HL-60/S4 treated with phorbol 12-myristate 13-acetate at 8.2 ng/mL for 4 days and 3 days (cell line): ENCODE measurements around the gene NBPF26.
"Not testable (repeated sequence)": the region's sequence is repeated elsewhere in the genome, so short reads cannot be mapped to it uniquely, and the experiment has no call there.

Experiments
- in situ Hi-C: fragments of 300-500 bp; cut with MboI; formaldehyde crosslinking; loops from 2 replicates; pipeline ENCODE4 v1.15.0; 2022; ENCODE audit warnings: low sequenced_read_pairs

Gene NBPF26

DNA sequence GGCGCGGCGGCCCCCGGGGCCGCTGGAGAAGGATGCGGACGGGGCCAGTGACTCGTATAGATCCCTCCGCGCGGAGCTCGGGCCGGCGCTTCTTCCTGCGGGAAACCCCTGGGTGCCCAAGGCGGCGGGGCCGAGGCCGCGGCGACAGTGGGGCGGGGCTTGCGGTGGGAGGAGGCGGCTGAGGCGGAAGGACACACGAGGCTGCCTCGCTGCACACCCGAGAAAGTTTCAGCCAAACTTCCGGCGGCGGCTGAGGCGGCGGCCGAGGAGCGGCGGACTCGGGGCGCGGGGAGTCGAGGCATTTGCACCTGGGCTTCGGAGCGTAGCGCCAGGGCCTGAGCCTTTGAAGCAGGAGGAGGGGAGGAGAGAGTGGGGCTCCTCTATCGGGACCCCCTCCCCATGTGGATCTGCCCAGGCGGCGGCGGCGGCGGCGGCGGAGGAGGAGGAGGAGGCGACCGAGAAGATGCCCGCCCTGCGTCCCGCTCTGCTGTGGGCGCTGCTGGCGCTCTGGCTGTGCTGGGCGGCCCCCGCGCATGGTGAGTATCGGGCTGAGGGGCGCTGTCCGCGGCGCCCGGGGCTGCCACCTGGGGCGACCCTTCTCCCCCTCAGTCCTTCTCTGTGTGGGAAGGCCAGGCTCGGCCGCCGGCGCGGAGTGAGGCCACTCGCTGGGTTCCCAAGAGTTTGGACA is at the start of gene NBPF26:
TSS of gene NBPF26 (plus strand) at position 231 of the 688 bp plus-strand sequence.
- in situ Hi-C loops: not testable (repeated sequence)

DNA sequence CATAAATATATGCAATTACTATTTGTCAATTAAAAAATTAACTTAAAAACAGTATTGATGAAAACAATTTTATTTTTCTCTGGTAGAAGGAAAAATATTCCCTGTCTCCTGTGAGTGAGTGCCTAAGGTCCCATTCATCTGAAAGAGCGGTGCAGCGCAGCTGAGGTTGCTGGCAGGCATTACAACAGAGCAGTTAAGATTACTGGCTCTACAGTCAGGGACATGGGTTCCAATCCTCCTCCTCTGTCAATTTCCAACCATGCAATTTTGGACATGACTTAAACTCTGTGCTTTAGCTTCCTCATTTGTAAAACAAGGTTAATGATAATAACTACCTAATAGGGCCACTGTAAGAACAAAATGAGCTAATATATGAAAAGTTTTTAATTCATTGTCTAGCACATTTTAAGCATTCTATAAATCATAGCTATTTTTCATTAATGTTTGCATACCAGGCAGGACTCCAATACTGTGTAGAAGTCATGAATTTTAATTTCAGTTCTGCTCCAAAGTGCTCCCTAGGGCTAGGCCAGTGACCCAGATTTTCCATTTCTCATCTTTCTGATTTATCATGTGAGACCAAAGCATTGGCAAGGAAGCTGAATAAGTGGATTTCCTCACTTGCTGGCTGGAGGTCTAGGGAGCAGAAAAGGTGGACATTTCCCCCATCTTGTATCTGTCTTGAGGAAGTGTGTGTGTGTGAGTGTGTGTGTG is 43.5 kb upstream of the NBPF26 start:
- in situ Hi-C loops: not testable (repeated sequence)

DNA sequence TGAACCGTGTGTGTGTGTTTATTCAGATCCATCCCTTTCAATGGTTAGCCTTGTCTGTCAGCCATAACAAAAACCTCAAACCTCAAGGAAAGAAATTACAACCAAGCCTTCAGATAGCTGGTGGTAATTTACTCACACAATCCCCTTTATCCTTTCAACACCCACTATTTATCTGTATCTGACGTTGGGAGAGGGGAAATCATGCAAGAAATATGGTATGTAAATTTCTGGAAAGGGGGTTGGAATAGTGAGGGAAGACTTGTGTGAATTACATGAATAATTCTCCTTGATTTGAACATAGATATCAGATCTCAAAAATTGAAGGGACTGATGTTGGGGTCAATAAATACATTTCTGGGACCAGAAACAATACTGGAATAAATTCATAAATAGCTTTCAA is 42.8 kb upstream of the NBPF26 start:
- in situ Hi-C loops: not testable (repeated sequence)

DNA sequence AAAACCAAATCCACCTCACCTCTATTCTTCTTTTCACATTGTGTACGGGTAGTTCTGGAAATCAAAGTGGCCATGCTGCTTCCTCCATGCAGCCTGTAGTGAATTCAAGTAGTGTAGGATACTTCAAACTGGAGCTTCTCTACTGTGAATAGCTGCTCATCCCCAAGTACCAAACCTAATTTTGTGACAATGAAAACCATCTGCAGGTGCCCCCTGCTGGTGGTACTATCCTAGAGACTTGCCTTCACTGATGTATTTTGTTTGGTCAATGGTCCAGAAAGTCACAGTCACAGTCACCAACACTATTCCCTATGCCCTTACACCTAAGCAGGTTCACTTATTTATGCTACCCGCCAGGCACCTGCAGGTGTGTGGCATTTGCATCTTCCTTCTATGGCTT is 39.3 kb upstream of the NBPF26 start:
- in situ Hi-C loops: not testable (repeated sequence)

DNA sequence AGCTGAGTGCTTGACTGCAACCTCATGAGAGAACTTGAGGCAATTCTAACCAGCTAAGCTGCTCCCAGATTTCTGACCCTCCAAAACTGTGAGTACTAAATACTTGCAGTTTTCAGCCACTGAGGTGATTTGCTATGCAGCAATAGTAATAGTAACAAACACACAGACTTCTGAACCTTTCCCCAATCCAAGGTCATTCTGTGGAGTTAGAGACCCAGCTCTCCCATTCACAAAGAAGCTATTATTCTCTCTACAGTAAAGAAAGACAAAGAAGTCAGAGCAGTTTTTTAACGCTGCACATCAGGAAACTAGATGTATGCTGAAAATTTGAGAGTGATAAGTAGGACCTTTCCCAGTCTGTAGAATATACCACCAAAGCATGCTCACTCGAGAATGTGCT is 38.1 kb upstream of the NBPF26 start:
- in situ Hi-C loops: not testable (repeated sequence)

DNA sequence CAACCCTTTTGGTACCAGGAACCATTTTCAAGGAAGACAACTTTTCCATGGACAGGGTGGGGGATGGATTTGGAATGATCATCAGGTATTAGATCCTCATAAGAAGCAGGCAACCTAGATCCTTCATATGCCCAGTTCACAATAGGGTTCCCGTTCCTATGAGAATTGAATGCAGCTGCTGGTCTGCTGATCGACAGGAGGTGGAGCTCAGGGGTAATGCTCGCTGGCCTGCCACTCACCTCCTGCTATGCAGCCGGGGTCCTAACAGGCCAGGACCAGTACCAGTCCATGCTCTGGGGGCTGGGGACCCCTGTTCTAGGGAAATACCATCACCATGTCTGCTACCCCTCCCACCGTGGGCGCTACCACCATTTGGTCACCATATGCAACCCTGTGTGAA is 36.5 kb upstream of the NBPF26 start:
- in situ Hi-C loops: not testable (repeated sequence)

DNA sequence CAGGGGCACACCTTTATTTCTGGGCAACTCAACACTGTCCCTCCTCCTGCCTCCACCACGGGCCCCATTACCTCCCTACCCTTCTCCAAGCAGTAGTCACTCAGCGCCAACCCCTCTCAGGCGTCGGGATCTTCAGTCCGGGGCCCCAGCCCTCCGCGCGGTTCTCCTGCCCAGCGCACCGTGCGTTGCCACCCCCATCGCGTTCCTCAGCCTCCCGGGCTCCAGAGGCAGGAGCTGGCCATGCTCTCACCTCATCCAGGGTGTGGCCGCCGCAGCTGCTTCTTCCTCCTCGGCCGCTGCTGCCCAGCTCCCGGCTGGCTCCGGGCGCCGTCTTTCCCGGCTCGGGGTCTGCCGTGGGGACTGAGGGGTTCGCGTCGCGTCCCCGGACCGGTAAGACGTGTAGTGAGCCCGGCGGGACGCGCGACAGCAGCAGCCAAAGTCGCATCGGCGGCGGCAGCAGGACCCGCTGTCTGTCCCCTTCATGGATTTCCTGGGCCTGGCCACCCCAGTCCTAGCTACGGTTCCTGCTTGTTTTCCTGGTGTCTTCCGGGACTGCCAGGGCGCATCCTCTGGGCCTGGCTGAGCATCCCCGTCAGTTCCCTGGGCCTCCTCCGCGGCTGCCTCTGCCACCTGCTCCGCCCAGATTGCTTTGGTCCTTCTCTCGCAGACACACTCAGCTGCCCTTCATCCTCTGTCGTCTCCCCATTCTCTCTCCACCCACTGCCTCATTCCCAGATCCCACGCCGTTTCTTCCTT is 22.8 kb upstream of the NBPF26 start:
- in situ Hi-C loops: not testable (repeated sequence)

DNA sequence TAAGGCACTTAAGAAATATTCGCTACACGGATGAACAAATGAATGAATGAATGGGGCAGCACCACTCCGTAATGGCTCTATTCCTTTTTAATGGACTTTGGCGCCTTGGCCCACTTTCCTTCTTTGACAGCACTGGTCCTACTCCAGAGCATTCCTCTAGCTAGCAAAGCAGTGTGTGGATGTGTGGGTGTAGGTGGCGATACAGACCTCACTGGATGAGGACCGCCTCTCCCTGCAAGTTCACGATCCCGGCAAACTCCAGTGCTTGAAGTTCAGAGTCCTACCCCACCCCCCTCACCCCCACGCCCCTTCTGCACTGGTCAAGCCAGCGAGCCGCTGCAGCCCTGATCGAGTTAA is 409 bp upstream of the NBPF26 start:
- in situ Hi-C loops: not testable (repeated sequence)

DNA sequence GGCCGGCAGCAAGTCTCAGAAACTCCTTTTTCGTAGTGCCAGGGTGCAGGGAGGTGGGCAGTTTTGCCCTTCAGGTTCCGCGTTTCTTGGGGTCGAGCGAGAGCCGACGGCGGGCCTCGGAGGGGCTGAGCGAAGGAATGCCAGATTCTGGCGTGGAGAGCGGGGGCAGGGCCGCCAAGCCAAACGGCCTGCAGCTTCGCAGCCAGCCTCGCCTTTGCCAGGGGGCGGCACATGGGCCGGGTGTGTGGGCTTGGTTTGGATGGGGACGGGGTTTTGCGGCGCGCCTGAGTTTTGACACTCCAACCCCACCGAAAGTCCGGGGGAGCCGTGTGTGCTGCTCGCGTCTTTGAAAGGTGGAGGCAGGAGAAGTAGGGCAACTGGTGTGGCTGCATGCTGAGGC is 762 bp downstream of the NBPF26 start:
- in situ Hi-C loops: not testable (repeated sequence)

DNA sequence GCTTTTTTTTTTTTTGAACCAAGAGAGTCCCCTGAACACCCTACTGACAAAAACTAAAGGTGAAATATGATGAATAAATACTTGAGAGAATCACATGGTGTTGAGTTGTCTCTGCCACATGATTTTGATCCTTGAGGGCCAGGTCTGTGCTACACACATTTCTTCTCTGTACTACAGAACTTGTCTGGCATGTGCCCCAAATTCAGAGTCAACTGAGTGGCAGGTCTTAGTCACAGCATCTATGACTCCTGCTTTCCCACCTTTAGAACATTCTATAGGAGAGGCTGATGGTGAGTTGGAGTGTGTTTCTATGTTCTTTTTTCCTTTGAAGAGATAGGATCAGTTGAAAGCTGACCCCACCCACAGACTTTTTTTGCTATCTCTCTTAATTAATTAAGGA is 5.1 kb downstream of the NBPF26 start:
- in situ Hi-C loops: not testable (repeated sequence)

DNA sequence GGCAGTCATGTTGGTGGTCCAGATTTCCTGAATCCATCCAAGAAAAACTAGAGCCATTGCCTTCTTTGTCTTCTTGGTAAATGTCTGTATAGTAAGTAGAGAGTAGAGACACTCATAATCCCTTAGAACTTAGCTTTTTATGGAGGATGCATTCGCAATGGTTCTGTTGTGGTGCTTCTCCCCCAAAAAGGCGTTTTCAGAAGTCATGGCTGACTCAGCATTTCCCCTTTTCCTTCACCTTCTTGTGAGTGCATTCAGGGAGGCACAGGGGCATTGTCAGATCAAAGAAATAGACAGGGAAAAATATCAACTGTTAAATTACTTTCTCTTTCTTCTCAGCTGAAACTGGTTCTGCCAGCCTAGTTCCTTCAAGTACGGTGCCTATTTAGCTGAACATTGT is 45.3 kb downstream of the NBPF26 start:
- in situ Hi-C loops: not testable (repeated sequence)

DNA sequence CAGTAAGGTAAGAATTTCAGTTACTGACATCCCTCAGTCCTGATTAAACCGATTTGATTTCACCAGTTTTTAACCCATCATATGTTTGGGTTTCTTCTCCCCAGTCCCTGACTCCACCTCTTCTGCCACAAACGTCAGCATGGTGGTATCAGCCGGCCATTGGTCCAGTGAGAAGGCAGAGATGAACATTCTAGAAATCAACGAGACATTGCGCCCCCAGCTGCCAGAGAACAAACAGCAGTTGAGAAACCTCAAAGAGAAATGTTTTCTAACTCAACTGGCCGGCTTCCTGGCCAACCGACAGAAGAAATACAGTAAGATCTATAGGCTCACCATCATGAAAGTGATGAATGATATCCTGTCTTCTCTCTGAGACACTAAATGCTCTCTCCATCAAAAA is 81.7 kb downstream of the NBPF26 start:
- in situ Hi-C loops: not testable (repeated sequence)

DNA sequence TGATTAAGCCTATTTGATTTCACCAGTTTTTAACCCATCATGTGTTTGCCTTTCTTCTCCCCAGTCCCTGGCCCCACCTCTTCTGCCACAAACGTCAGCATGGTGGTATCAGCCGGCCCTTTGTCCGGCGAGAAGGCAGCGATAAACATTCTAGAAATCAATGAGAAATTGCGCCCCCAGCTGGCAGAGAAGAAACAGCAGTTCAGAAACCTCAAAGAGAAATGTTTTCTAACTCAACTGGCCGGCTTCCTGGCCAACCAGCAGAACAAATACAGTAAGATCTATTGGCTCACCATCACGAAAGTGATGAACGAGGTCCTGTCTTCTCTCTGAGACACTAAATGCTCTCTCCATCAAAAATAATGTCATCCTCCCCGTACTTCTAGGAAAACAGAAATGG is 88.1 kb downstream of the NBPF26 start:
- in situ Hi-C loops: not testable (repeated sequence)

DNA sequence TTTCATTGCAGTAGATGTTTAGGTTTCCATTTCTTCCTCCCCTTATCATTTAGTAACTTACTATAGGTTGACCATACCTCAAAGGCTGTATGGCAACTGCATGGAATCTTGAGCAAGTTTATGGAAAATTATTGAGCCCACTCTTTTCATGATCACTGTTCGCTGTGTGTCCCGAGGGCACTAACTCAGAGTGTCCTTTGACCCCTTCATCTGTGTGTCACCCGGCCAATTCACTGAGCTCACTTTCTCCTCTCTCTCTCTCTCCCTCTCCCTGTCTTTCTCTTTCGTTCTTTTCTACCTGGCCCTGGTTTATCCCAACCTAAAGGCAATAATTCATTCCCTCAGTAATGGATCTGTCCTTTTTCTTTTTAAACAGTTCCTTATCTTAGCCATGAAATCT is 101.3 kb downstream of the NBPF26 start:
- in situ Hi-C loops: not testable (repeated sequence)

DNA sequence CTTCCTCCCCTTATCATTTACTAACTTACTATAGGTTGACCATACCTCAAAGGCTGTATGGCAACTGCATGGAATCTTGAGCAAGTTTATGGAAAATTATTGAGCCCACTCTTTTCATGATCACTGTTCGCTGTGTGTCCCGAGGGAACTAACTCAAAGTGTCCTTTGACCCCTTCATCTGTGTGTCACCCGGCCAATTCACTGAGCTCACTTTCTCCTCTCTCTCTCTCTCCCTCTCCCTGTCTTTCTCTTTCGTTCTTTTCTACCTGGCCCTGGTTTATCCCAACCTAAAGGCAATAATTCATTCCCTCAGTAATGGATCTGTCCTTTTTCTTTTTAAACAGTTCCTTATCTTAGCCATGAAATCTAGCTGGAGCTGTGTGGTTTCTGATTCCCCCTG is 102.9 kb downstream of the NBPF26 start:
- in situ Hi-C loops: not testable (repeated sequence)

DNA sequence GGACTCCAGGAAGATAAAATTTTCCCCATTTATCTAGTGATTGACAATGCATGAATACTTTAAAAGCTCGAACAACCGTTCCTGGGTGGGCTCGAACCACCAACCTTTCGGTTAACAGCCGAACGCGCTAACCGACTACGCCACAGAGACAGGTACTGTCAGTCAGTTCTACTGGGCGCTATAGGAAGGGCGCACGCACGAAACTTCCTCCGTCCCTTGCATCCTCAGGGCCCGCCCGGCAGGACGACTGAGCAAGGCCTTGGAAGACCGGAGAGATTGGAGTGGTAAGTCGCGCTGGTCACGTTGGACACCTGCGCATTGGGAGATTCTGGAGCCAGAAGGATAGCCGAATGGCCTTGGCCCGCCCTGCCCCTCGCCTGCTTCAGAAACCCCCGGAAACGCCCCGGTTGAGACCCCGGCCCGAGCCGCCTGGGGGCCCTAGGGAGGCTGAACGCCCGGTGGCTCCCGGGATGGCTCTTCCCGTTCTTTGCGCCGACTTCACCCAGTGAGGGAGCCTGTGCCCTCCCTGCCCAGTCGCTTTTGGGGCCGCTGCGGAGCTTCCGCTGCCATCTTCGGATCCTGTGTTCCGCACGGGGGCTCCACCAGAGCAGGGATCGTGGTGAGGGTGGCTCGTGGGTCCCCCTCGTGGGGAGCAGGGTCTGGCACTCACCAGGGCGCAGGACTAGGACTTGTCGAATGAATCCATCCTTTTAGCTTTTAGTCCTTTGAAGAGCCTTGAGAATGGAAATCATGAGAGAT is 120.6 kb downstream of the NBPF26 start:
- in situ Hi-C loops: not testable (repeated sequence)

DNA sequence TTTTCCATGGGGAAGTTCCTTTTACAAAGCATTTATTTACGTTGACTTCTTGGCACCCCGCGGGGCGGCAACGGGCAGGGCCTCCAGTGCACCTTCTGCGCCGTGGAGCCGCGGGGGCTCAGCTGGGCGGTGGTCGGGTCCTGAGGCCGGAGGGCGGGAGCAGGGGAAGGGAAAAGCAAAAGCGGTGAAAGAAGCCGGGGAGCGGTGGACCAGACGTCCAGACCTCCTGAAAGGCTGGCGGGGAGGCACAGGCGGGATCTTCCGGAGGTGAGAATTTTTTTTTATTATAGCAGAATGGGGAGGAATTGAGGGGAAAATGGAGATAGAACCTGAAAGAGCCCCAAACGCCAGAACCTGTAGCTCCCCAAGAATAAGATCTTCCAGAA is 121.2 kb downstream of the NBPF26 start:
- in situ Hi-C loops: not testable (repeated sequence)

DNA sequence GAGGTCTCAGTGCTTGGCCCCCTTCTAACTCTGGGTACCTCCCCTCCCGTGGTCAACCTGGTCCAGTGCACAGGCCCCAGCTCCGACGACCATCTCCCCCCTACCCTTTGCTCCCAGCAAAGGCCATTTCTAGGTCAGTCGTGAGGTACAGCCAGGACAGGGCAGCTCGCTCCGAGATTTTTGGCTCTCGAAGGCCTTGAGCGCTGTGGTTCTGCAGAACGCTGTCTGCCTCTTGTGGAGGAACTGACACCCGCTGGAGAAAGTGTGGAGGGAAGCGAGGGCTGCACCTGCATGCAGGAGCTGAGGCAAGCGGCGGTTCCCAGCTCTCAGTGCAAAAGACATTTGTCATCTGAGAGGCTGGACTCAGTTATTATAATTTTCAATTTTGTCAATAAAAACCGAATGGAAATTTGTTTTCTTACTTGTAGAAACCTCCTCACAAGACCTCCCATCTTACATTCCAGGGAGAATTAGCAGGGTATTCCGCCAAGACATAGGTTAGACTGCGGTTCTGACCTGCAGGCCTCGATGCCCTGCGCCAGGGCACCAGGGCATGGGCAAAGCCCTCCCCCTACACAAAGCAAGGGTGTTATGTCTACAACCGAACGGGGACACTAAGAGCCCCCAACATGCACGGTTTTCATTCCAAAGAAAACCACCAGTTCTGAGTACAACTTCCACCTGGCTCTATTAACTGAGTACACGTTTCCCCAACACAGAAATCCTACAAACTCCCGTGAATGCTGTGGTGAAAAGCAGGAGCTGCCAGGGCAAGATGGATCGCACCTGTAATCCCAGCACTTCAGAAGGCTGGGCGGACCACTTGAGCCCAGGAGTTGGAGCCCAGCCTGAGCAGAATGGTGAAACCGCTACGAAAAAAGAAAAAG is 125.9 kb downstream of the NBPF26 start:
- in situ Hi-C loops: not testable (repeated sequence)

DNA sequence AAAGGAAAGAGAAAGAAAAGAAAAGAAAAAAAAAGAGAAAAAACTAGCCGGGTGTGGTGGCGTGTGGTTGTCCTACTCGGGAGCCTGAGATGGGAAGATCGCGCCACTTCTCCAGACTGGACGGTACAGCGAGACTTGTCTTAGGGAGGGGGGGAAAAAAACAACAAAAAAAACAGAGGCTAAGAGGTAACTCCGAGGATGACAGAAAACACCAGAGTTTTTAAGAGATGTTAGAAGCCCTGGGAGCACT is 126.5 kb downstream of the NBPF26 start:
- in situ Hi-C loops: not testable (repeated sequence)
